ENCODE data around the gene LMCD1.
"Not testable (repeated sequence)": the region's sequence is repeated elsewhere in the genome, so short reads cannot be mapped to it uniquely, and the experiment has no call there.

Gene LMCD1

GRCh38 chr3:8563146-8563545 lies 61.5 kb downstream of the LMCD1 start:
- no peak for DNase-seq

GRCh38 chr3:8563597-8563996 lies 62.0 kb downstream of the LMCD1 start:
- DNase-seq, result no peak

GRCh38 chr3:8565376-8565775 lies 63.8 kb downstream of the LMCD1 start:
- DNase-seq, result no peak

GRCh38 chr3:8567784-8568575 lies 66.4 kb downstream of the LMCD1 start:
- no peak for DNase-seq

GRCh38 chr3:8571256-8571655 lies 69.6 kb downstream of the LMCD1 start:
- no peak for DNase-seq

GRCh38 chr3:8573342-8573926 lies 71.8 kb downstream of the LMCD1 start:
- DNase-seq, result no peak

GRCh38 chr3:8574040-8574669 lies 72.5 kb downstream of the LMCD1 start:
- DNase-seq, result no peak

GRCh38 chr3:8574670-8575322 lies 73.2 kb downstream of the LMCD1 start:
- no peak for DNase-seq

- DNase-seq, result no peak
Measured at GRCh38 chr3:8575364-8576104, 73.9 kb downstream of the LMCD1 start.

GRCh38 chr3:8576436-8576835 lies 74.8 kb downstream of the LMCD1 start:
- DNase-seq, result no peak

GRCh38 chr3:8576841-8577571 lies 75.4 kb downstream of the LMCD1 start:
- no peak for DNase-seq

GRCh38 chr3:8578282-8578681 lies 76.7 kb downstream of the LMCD1 start:
- no peak for DNase-seq

- no peak for DNase-seq
Measured at GRCh38 chr3:8579096-8579495, 77.5 kb downstream of the LMCD1 start.

- no peak for DNase-seq
Measured at GRCh38 chr3:8579943-8580342, 78.3 kb downstream of the LMCD1 start.

GRCh38 chr3:8580434-8580833 lies 78.8 kb downstream of the LMCD1 start:
- not testable (repeated sequence) for DNase-seq

- DNase-seq, result no peak
Measured at GRCh38 chr3:8581373-8581772, 79.8 kb downstream of the LMCD1 start.

- DNase-seq, result no peak
Measured at GRCh38 chr3:8581806-8582445, 80.3 kb downstream of the LMCD1 start.

- DNase-seq, result no peak
Measured at GRCh38 chr3:8584661-8585060, 83.0 kb downstream of the LMCD1 start.

GRCh38 chr3:8589880-8590556 lies 88.4 kb downstream of the LMCD1 start:
- no peak for DNase-seq

- DNase-seq, result no peak
Measured at GRCh38 chr3:8593021-8593827, 91.6 kb downstream of the LMCD1 start.

Data from activated CD4-positive, CD25-positive, alpha-beta regulatory T cell (primary cell).